HG03025 (cell line): Measurements from ENCODE around the gene UGT2B17.

Experiments used
- ATAC-seq: cut with Tn5 transposase; IDR thresholded peaks from one replicate; pipeline ENCODE4 v1.9.1; 2021; ENCODE audit warnings: mild to moderate bottlenecking, moderate library complexity; ENCODE audit not compliant: unreplicated experiment, low FRiP score

The UGT2B17 gene

DNA sequence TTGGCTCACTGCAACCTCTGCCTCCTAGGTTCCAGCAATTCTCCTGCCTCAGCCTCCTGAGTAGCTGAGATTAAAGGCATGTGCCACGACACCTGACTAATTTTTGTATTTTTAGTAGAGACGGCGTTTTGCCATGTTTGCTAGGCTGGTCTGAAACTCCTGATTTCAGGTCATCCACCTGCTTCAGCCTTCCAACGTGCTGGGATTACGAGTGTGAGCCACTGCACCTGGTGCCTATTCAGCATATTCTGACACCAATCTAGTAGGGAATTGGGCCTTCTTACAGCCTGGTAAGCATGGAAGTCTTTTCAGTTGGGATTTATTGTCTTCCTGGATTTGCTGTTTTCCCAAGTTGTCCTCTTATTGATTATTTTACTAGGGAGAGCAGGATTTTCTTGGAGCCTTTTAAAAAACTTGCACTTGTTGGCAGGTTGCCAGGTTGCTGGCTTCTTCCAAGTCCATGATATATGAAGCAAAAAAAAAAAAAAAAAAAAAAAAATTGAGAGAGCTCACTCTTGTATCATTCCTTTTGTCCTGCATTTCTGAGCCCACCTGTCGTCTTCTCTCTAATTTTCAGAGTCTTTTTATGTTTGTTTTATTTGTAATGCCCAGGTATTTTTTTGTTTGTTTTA is 85.2 kb downstream of the UGT2B17 start:
- no peak for ATAC-seq

- ATAC-seq = no peak
Measured at GRCh38 chr4:68489338-68489737, 86.8 kb downstream of the UGT2B17 start.
